H9 (cell line): ENCODE results near the gene SPRYD3. TPM values are rescaled to one million over a fixed set of nuclear protein-coding genes. Genes with fewer than 3 reads are reported as not detected.
A peak's percentile ranks its signal among the peaks of the same experiment; 100 is the strongest.

Source experiments
- DNase-seq: peaks from one replicate; pipeline ENCODE4 v3.0.0-alpha.2; 2017
- H2AFZ ChIP-seq: one replicate; pipeline ENCODE4 v1.6.1; 2013; ENCODE audit warnings: mild to moderate bottlenecking, low read length, control low read depth, moderate library complexity
- H2AK5ac ChIP-seq: 2 replicates; pipeline ENCODE4 v1.6.1; 2013; ENCODE audit warnings: low read length, control low read depth, mixed read lengths; ENCODE audit not compliant: insufficient read length
- H2BK120ac ChIP-seq: one replicate; pipeline ENCODE4 v1.6.1; 2013; ENCODE audit warnings: low read depth, mild to moderate bottlenecking, low read length, control low read depth, inconsistent platforms; ENCODE audit not compliant: poor library complexity, severe bottlenecking
- H2BK12ac ChIP-seq: 2 replicates; pipeline ENCODE4 v1.6.1; 2013; ENCODE audit warnings: low read length, control low read depth, mixed read lengths, low read depth; ENCODE audit not compliant: insufficient read length
- H2BK15ac ChIP-seq: 2 replicates; pipeline ENCODE4 v1.6.1; 2013; ENCODE audit warnings: low read depth, low read length, control low read depth
- H2BK20ac ChIP-seq: one replicate; pipeline ENCODE4 v1.6.1; 2013; ENCODE audit warnings: low read depth, mild to moderate bottlenecking, low read length, control low read depth, inconsistent platforms; ENCODE audit not compliant: poor library complexity, severe bottlenecking
- H2BK5ac ChIP-seq: 2 replicates; pipeline ENCODE4 v1.6.1; 2013; ENCODE audit warnings: low read length, control low read depth, mixed read lengths; ENCODE audit not compliant: insufficient read length
- H3K14ac ChIP-seq: 2 replicates; pipeline ENCODE4 v1.6.1; 2013; ENCODE audit warnings: low read length, control low read depth; ENCODE audit not compliant: insufficient read depth
- H3K18ac ChIP-seq: 2 replicates; pipeline ENCODE4 v1.6.1; 2013; ENCODE audit warnings: low read depth, mild to moderate bottlenecking, mixed read lengths, low read length, control low read depth; ENCODE audit not compliant: insufficient read length
- H3K23ac ChIP-seq: 2 replicates; pipeline ENCODE4 v1.6.1; 2013; ENCODE audit warnings: low read length, control low read depth, mixed read lengths, low read depth; ENCODE audit not compliant: insufficient read length
- H3K23me2 ChIP-seq: 2 replicates; pipeline ENCODE4 v1.6.1; 2013; ENCODE audit warnings: low read depth, mild to moderate bottlenecking, mixed read lengths, low read length, control low read depth; ENCODE audit not compliant: insufficient read length, poor library complexity, severe bottlenecking
- H3K27ac ChIP-seq: 2 replicates; pipeline ENCODE4 v1.5.1; 2013; ENCODE audit warnings: low read length, control low read depth, mixed read lengths, low read depth; ENCODE audit not compliant: insufficient read length
- H3K27me3 ChIP-seq: 2 replicates; pipeline ENCODE4 v1.6.1; 2013; ENCODE audit warnings: low read length, control low read depth, inconsistent platforms; ENCODE audit not compliant: insufficient read depth
- H3K4ac ChIP-seq: 2 replicates; pipeline ENCODE4 v1.6.1; 2013; ENCODE audit warnings: low read depth, mild to moderate bottlenecking, control low read depth, inconsistent platforms, low read length, moderate library complexity
- H3K4me1 ChIP-seq: 2 replicates; pipeline ENCODE4 v1.6.1; 2013; ENCODE audit warnings: low read length, control low read depth, inconsistent platforms; ENCODE audit not compliant: insufficient read depth
- H3K4me2 ChIP-seq: 2 replicates; pipeline ENCODE4 v1.6.1; 2013; ENCODE audit warnings: low read length, control low read depth, mixed read lengths; ENCODE audit not compliant: insufficient read length, insufficient read depth
- H3K56ac ChIP-seq: 2 replicates; pipeline ENCODE4 v1.6.1; 2013; ENCODE audit warnings: low read depth, mild to moderate bottlenecking, mixed read lengths, low read length, control low read depth; ENCODE audit not compliant: insufficient read length
- H3K79me1 ChIP-seq: 2 replicates; pipeline ENCODE4 v1.6.1; 2013; ENCODE audit warnings: low read depth, mild to moderate bottlenecking, moderate library complexity, low read length, control low read depth, inconsistent platforms; ENCODE audit not compliant: insufficient read depth, poor library complexity, severe bottlenecking
- H3K79me2 ChIP-seq: 2 replicates; pipeline ENCODE4 v1.6.1; 2013; ENCODE audit warnings: low read length, control low read depth, inconsistent platforms; ENCODE audit not compliant: insufficient read depth
- H3K9ac ChIP-seq: 2 replicates; pipeline ENCODE4 v1.6.1; 2013; ENCODE audit warnings: low read length, control low read depth, mixed read lengths; ENCODE audit not compliant: insufficient read length; ENCODE audit errors: extremely low read depth
- H3K9me3 ChIP-seq: one replicate; pipeline ENCODE4 v1.6.1; 2013; ENCODE audit warnings: low read depth, low read length, inconsistent platforms; ENCODE audit not compliant: control insufficient read depth
- H3T11ph ChIP-seq: one replicate; pipeline ENCODE4 v1.6.1; 2013; ENCODE audit warnings: mild to moderate bottlenecking, low read length, control low read depth, inconsistent platforms
- H4K20me1 ChIP-seq: one replicate; pipeline ENCODE4 v1.6.1; 2013; ENCODE audit not compliant: control insufficient read depth, insufficient read length, insufficient read depth
- H4K5ac ChIP-seq: 2 replicates; pipeline ENCODE4 v1.6.1; 2013; ENCODE audit warnings: low read depth, mild to moderate bottlenecking, mixed read lengths, low read length, control low read depth; ENCODE audit not compliant: insufficient read length
- H4K8ac ChIP-seq: replicated peaks from 2 replicates; pipeline ENCODE4 v1.6.1; 2013; ENCODE audit warnings: low read length, control low read depth, mixed read lengths, low read depth; ENCODE audit not compliant: insufficient read length
- H4K91ac ChIP-seq: 2 replicates; pipeline ENCODE4 v1.6.1; 2013; ENCODE audit warnings: low read depth, mild to moderate bottlenecking, moderate library complexity, mixed read lengths, low read length, control low read depth; ENCODE audit not compliant: insufficient read length
- H3K27ac Mint-ChIP-seq, 3 experiments: 2 replicates in 2 of 3; 3 replicates in 1 of 3; pipeline ENCODE4 v1.8.0; 2020 to 2021; ENCODE audit warnings: mixed read lengths in 3 of 3, mild to moderate bottlenecking in 1 of 3, moderate library complexity in 1 of 3
- H3K27me3 Mint-ChIP-seq: 2 replicates; pipeline ENCODE4 v1.8.0; 2021; ENCODE audit warnings: low read depth, mild to moderate bottlenecking, moderate library complexity, mixed read lengths
- H3K36me3 Mint-ChIP-seq, 3 experiments: 2 replicates in 2 of 3; 3 replicates in 1 of 3; pipeline ENCODE4 v1.8.0; 2020 to 2021; ENCODE audit warnings: low read depth in 3 of 3, mixed read lengths in 3 of 3; ENCODE audit not compliant: insufficient read depth in 1 of 3
- H3K4me1 Mint-ChIP-seq, 2 experiments: 2 replicates each; pipeline ENCODE4 v1.8.0; 2020; ENCODE audit warnings: mixed read lengths in 2 of 2
- H3K4me3 Mint-ChIP-seq, 2 experiments: 2 replicates in 1 of 2; 3 replicates in 1 of 2; pipeline ENCODE4 v1.8.0; 2020 to 2021; ENCODE audit warnings: mild to moderate bottlenecking in 2 of 2, mixed read lengths in 2 of 2, moderate library complexity in 1 of 2
- H3K9me3 Mint-ChIP-seq, 2 experiments: 2 replicates in 1 of 2; 3 replicates in 1 of 2; pipeline ENCODE4 v1.8.0; 2020; ENCODE audit warnings: mild to moderate bottlenecking in 2 of 2, mixed read lengths in 2 of 2, moderate library complexity in 1 of 2
- WGBS: extraction: QIAGEN DNeasy Blood & Tissue Kit; methylation state at CpG from one replicate; pipeline ENCODE4 v1.1.7; 2013; ENCODE audit warnings: missing lambda C conversion rate, low lambda C conversion rate, mixed read lengths; ENCODE audit not compliant: insufficient read length; ENCODE audit errors: extremely low coverage; 5-methylcytosine and 5-hydroxymethylcytosine counted together
- total RNA-seq: library from RNA; stranded (reverse); gene quantifications from 2 replicates; pipeline ENCODE4 v1.2.1, GENCODE V29; 2021
- TF ChIP-seq, protein P1 (sequence below): fragments of 200-600 bp; sonication (generic); conservative IDR thresholded peaks from 3 replicates; pipeline ENCODE4 v1.8.0; 2021; ENCODE audit warnings: antibody characterized with exemption, mild to moderate bottlenecking

Gene SPRYD3
- total RNA-seq, 1 experiment from 2014 or later = 6.5 TPM

- peak within 1 kb of the TSS in 1 of 3 experiments; percentile 78; a peak in 1 of 7 replicates for H3K27ac Mint-ChIP-seq
Observed at GRCh38 chr12:53102883-53103807, 24.0 kb upstream of the SPRYD3 start, which contains the start of gene SOAT2. TSS of gene SOAT2 (plus strand) at chr12:53103486. CDS start at chr12:53103578, 92 bp downstream.

More at GRCh38 chr12:53102883-53103807, 24.0 kb upstream of the SPRYD3 start, which contains the start of gene SOAT2:
- TF ChIP-seq, protein P1, sequence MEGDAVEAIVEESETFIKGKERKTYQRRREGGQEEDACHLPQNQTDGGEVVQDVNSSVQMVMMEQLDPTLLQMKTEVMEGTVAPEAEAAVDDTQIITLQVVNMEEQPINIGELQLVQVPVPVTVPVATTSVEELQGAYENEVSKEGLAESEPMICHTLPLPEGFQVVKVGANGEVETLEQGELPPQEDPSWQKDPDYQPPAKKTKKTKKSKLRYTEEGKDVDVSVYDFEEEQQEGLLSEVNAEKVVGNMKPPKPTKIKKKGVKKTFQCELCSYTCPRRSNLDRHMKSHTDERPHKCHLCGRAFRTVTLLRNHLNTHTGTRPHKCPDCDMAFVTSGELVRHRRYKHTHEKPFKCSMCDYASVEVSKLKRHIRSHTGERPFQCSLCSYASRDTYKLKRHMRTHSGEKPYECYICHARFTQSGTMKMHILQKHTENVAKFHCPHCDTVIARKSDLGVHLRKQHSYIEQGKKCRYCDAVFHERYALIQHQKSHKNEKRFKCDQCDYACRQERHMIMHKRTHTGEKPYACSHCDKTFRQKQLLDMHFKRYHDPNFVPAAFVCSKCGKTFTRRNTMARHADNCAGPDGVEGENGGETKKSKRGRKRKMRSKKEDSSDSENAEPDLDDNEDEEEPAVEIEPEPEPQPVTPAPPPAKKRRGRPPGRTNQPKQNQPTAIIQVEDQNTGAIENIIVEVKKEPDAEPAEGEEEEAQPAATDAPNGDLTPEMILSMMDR = no peak
- Histone ChIP-seq H3K4ac (no peak within 1 kb of the TSS), H2AK5ac (no peak within 1 kb of the TSS), H2BK15ac (no peak within 1 kb of the TSS), H2BK5ac (no peak within 1 kb of the TSS), H3K4me1 (peaks cover 4% of the 10 kb centered on the region; the same call in 1 of the 2 replicates), H3K9ac (no peak within 1 kb of the TSS), H2AFZ (no peak within 1 kb of the TSS), H3K14ac (no peak within 1 kb of the TSS), H4K8ac (no peak within 1 kb of the TSS), H3T11ph (no peak within 1 kb of the TSS), H3K23me2 (peaks cover 5% of the 10 kb centered on the region), H3K18ac (no peak within 1 kb of the TSS), H3K9me3 (no peaks in the 10 kb centered on the region), H4K91ac (no peak within 1 kb of the TSS), H2BK120ac (no peak within 1 kb of the TSS), H3K56ac (no peak within 1 kb of the TSS), H4K20me1 (no peaks in the 10 kb centered on the region), H3K4me2 (no peak within 1 kb of the TSS), H3K27me3 (no peaks in the 10 kb centered on the region; the same call in 1 of the 2 replicates), H3K23ac (no peak within 1 kb of the TSS), H3K27ac (no peak within 1 kb of the TSS), H2BK20ac (no peak within 1 kb of the TSS), H4K5ac (no peak within 1 kb of the TSS), H3K79me2 (no peaks in the 10 kb centered on the region), H2BK12ac (no peak within 1 kb of the TSS), H3K79me1 (no peaks in the 10 kb centered on the region)
- Mint-ChIP-seq H3K4me3 (no peak within 1 kb of the TSS; a peak in 1 of 5 replicates), H3K36me3 (no peaks in the 10 kb centered on the region; a peak in 1 of 7 replicates), H3K27me3 (peaks cover 36% of the 10 kb centered on the region), H3K4me1 (peaks cover 21 to 29% of the 10 kb centered on the region in 2 experiments), H3K9me3 (no peaks in the 10 kb centered on the region; a peak in 1 of 5 replicates)
- WGBS = no CpG with 5 or more reads among the region's 23 CpGs
- no peak for DNase-seq
